KMS-11 (cell line): ENCODE results near the gene FNIP1.
"Not testable (repeated sequence)": the region's sequence is repeated elsewhere in the genome, so short reads cannot be mapped to it uniquely, and the experiment has no call there.

Experiments
- H2AFZ ChIP-seq: fragments of 200-600 bp; sonication (generic); 2 replicates; pipeline ENCODE4 v1.6.1; 2016; ENCODE audit warnings: antibody characterized with exemption, mixed run types, low read depth
- H3K27ac ChIP-seq: fragments of 200-600 bp; sonication (generic); 2 replicates; pipeline ENCODE4 v1.6.1; 2016; ENCODE audit warnings: mild to moderate bottlenecking, mixed run types
- H3K27me3 ChIP-seq: fragments of 200-600 bp; sonication (generic); 2 replicates; pipeline ENCODE4 v1.6.1; 2017; ENCODE audit warnings: mild to moderate bottlenecking, low read depth, mixed run types, moderate library complexity; ENCODE audit not compliant: insufficient read depth
- H3K36me3 ChIP-seq: fragments of 200-600 bp; sonication (generic); 2 replicates; pipeline ENCODE4 v1.6.1; 2017; ENCODE audit warnings: mild to moderate bottlenecking, mixed run types; ENCODE audit not compliant: insufficient read depth
- H3K4me1 ChIP-seq: fragments of 200-600 bp; sonication (generic); 2 replicates; pipeline ENCODE4 v1.6.1; 2016; ENCODE audit warnings: mild to moderate bottlenecking, low read depth, mixed run types; ENCODE audit not compliant: poor library complexity, severe bottlenecking
- H3K4me2 ChIP-seq: fragments of 200-600 bp; sonication (generic); 2 replicates; pipeline ENCODE4 v1.7.0; 2016; ENCODE audit warnings: mild to moderate bottlenecking, mixed run types
- H3K4me3 ChIP-seq: fragments of 200-600 bp; sonication (generic); IDR thresholded peaks from 2 replicates; pipeline ENCODE4 v1.6.1; 2017; ENCODE audit warnings: low read depth, low read length, mixed read lengths; ENCODE audit not compliant: insufficient read depth
- H3K79me2 ChIP-seq: fragments of 200-600 bp; sonication (generic); 2 replicates; pipeline ENCODE4 v1.6.1; 2016; ENCODE audit warnings: low read depth, mixed run types; ENCODE audit not compliant: insufficient read depth
- H3K9ac ChIP-seq: fragments of 200-600 bp; sonication (generic); 2 replicates; pipeline ENCODE4 v1.6.1; 2016; ENCODE audit warnings: mild to moderate bottlenecking, mixed run types
- H4K20me1 ChIP-seq: fragments of 200-600 bp; sonication (generic); 2 replicates; pipeline ENCODE4 v1.6.1; 2016; ENCODE audit warnings: mild to moderate bottlenecking, mixed run types; ENCODE audit not compliant: insufficient read depth
- TF ChIP-seq, protein P1 (sequence below): fragments of 200-600 bp; sonication (generic); conservative IDR thresholded peaks from 2 replicates; pipeline ENCODE4 v1.6.1; 2017; ENCODE audit warnings: low read depth, mild to moderate bottlenecking, antibody characterized with exemption, low read length, moderate library complexity, mixed read lengths

Gene FNIP1

DNA sequence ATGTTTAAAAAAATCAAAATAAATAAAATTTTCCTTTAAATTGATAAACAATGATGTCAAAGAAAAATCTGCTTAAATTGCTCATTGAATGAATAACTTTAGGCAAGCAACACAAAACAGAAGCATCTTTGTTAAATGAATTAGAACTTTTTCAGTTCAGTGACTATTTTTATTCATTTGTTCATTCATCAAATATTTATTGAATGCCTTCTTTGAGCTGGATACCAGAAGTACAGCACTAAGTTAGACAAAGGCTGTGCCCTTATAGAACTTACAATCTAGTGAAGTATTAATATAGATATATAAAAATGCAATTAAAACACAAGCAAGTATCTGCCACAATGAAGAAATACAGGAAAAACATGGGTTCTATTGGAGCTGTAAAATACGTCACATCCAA, 10.8 kb downstream of the FNIP1 start:
- Histone ChIP-seq H3K36me3 (no peaks in the 10 kb centered on the region), H3K27ac (no peak overlapping the region), H3K4me2 (no peak overlapping the region), H3K4me3 (no peak overlapping the region), H3K9ac (no peak overlapping the region), H2AFZ (no peak overlapping the region), H3K79me2 (peaks cover 83% of the 10 kb centered on the region), H3K4me1 (peaks cover 42% of the 10 kb centered on the region), H3K27me3 (no peaks in the 10 kb centered on the region), H4K20me1 (peaks cover 10% of the 10 kb centered on the region; the same call in 1 of the 2 replicates)
- TF ChIP-seq, protein P1, sequence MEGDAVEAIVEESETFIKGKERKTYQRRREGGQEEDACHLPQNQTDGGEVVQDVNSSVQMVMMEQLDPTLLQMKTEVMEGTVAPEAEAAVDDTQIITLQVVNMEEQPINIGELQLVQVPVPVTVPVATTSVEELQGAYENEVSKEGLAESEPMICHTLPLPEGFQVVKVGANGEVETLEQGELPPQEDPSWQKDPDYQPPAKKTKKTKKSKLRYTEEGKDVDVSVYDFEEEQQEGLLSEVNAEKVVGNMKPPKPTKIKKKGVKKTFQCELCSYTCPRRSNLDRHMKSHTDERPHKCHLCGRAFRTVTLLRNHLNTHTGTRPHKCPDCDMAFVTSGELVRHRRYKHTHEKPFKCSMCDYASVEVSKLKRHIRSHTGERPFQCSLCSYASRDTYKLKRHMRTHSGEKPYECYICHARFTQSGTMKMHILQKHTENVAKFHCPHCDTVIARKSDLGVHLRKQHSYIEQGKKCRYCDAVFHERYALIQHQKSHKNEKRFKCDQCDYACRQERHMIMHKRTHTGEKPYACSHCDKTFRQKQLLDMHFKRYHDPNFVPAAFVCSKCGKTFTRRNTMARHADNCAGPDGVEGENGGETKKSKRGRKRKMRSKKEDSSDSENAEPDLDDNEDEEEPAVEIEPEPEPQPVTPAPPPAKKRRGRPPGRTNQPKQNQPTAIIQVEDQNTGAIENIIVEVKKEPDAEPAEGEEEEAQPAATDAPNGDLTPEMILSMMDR, result no peak

- Histone ChIP-seq H3K4me1 (peaks cover 51% of the 10 kb centered on the region), H3K79me2 (peaks cover 74% of the 10 kb centered on the region)
Observed at GRCh38 chr5:131783874-131784273, 12.9 kb downstream of the FNIP1 start.

GRCh38 chr5:131783357-131783756, 13.5 kb downstream of the FNIP1 start:
- Histone ChIP-seq H3K4me3 (no peak overlapping the region), H3K4me1 (peaks cover 47% of the 10 kb centered on the region), H3K79me2 (peaks cover 69% of the 10 kb centered on the region), H4K20me1 (peaks cover 4% of the 10 kb centered on the region; the same call in 1 of the 2 replicates), H3K4me2 (no peak overlapping the region; the same call in 1 of the 2 replicates), H3K27me3 (no peaks in the 10 kb centered on the region), H3K9ac (no peak overlapping the region), H2AFZ (no peak overlapping the region), H3K27ac (no peak overlapping the region), H3K36me3 (no peaks in the 10 kb centered on the region)
- TF ChIP-seq, protein P1, result no peak

More at GRCh38 chr5:131783874-131784273, 12.9 kb downstream of the FNIP1 start:
- H3K9ac ChIP-seq, result no peak overlapping the region
- TF ChIP-seq, protein P1, result no peak
- H3K27me3 ChIP-seq, result no peaks in the 10 kb centered on the region
- H3K36me3 ChIP-seq, result no peaks in the 10 kb centered on the region
- H2AFZ ChIP-seq, result no peak overlapping the region
- H3K4me3 ChIP-seq, result no peak overlapping the region
- peaks cover 4% of the 10 kb centered on the region; the same call in 1 of the 2 replicates for H4K20me1 ChIP-seq
- no peak overlapping the region for H3K27ac ChIP-seq
- H3K4me2 ChIP-seq, result no peak overlapping the region

DNA sequence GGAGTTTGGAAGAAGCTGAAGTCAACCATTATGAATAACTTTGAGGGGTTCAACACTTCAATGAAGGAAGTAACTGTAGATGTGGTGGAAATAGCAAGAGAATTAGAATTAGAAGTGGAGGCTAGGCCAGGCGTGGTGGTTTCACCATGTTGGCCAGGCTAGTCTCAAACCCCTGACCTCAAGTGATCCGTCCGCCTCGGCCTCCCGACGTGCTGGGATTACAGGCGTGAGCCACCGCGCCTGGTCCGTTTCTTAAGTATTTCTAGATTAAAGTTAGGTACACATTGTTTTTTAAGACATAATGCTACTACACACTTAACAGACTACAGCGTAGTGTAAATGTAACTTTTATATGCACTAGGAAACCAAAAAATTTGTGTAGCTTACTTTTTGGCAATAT, 14.1 kb downstream of the FNIP1 start:
- TF ChIP-seq, protein P1, result no peak
- Histone ChIP-seq H2AFZ (no peak overlapping the region), H3K79me2 (peaks cover 70% of the 10 kb centered on the region), H3K27ac (no peak overlapping the region), H4K20me1 (peaks cover under 1% of the 10 kb centered on the region; the same call in 1 of the 2 replicates), H3K4me3 (no peak overlapping the region), H3K27me3 (no peaks in the 10 kb centered on the region), H3K4me2 (no peak overlapping the region), H3K9ac (no peak overlapping the region), H3K36me3 (no peaks in the 10 kb centered on the region), H3K4me1 (peaks cover 40% of the 10 kb centered on the region)

DNA sequence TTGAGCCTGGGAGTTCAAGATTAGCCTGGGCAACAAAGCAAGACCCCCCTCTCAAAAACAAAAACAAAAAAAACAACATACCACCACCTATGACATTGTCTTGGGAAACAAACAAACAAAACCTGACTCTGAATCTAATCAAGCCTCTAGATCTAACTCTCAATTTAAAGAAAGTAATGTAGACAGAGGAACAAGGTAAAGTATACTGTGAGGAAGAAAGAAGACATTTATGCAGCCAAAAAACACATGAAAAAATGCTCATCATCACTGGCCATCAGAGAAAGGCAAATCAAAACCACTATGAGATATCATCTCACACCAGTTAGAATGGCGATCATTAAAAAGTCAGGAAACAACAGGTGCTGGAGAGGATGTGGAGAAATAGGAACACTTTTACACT, 18.7 kb downstream of the FNIP1 start:
- not testable (repeated sequence) for H3K27ac ChIP-seq, H3K9ac ChIP-seq, H3K36me3 ChIP-seq, H3K27me3 ChIP-seq, H3K4me3 ChIP-seq, H2AFZ ChIP-seq, H4K20me1 ChIP-seq, H3K4me2 ChIP-seq
- H3K4me1 ChIP-seq, result peaks cover 23% of the 10 kb centered on the region
- H3K79me2 ChIP-seq, result peaks cover 71% of the 10 kb centered on the region
